Ishikawa (cell line): ENCODE results near the gene NDST1.
"Not testable (repeated sequence)": the region's sequence is repeated elsewhere in the genome, so short reads cannot be mapped to it uniquely, and the experiment has no call there.

Experiments
- CEBPB ChIP-seq: IDR thresholded peaks from 2 replicates; pipeline ENCODE4 v1.6.1; 2012
- CREB1 ChIP-seq: IDR thresholded peaks from 2 replicates; pipeline ENCODE4 v1.6.1; 2012; ENCODE audit warnings: low read depth
- EP300 ChIP-seq: IDR thresholded peaks from 2 replicates; pipeline ENCODE4 v1.6.1; 2012; ENCODE audit warnings: borderline replicate concordance
- NFIC ChIP-seq: IDR thresholded peaks from 2 replicates; pipeline ENCODE4 v1.6.1; 2012
- RAD21 ChIP-seq: IDR thresholded peaks from 2 replicates; pipeline ENCODE4 v1.6.1; 2012; ENCODE audit warnings: low read depth
- TAF1 ChIP-seq: IDR thresholded peaks from 2 replicates; pipeline ENCODE4 v1.6.1; 2012; ENCODE audit warnings: low read depth, mild to moderate bottlenecking
- TEAD4 ChIP-seq: IDR thresholded peaks from 2 replicates; pipeline ENCODE4 v1.6.1; 2012
- TF ChIP-seq, protein P1 (sequence below): IDR thresholded peaks from 2 replicates; pipeline ENCODE4 v1.6.1; 2012

DNA sequence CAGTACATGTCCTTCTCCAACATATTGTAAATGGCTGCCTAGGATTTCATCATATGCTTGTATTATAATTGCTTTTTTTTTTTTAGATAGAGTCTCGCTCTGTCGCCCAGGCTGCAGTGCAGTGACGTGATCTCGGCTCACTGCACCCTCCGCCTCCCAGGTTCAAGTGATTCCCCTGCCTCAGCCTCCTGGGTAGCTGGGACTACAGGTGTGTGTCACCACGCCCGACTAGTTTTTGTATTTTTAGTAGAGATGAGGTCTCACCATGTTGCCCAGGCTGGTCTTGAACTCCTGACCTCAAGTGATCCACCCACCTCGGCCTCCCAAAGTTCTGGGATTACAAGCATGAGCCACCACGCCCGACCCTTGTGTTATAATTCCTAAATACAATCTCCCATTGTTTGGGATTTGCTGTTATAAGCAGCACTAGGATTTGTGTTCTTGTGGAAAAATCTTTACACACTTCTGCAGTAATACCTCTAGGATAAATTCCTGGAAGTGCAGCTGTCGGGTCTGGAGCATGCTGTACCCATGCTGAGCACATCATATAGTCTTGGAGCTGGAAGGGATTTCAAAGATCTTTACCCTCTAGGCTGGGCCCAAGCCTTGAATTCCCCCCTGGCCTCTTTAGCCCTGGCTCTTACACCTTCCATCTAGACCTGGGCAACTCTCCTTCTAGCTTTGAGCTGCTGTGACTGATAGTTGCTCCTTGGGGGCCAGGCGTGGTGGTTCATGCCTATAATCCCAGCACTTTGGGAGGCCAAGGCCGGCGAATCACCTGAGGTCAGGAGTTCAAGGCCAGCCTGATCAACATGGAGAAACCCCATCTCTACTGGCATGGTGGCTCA, 11.0 kb downstream of the NDST1 start:
- TF ChIP-seq CEBPB, TEAD4, TAF1, RAD21, CREB1: not testable (repeated sequence)
- TF ChIP-seq EP300: peak; percentile 79; the same call in 1 of the 2 replicates
- peak; percentile 48; the same call in 1 of the 2 replicates for TF ChIP-seq NFIC
- TF ChIP-seq, protein P1, sequence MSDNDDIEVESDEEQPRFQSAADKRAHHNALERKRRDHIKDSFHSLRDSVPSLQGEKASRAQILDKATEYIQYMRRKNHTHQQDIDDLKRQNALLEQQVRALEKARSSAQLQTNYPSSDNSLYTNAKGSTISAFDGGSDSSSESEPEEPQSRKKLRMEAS: not testable (repeated sequence)
